Liver (tissue), 9 donors: ENCODE measurements around the gene PIEZO1. TPM values are rescaled to one million over a fixed set of nuclear protein-coding genes. Genes with fewer than 3 reads are reported as not detected.

Experiments
- DNase-seq: peaks from one replicate; pipeline ENCODE4 v3.0.0-alpha.2; 2017; ENCODE audit warnings: low spot score
- H3K27ac ChIP-seq, 2 donors: one replicate each; pipeline ENCODE4 v1.7.0; 2013; ENCODE audit warnings: inconsistent platforms in 2 of 2, low read length in 2 of 2, control low read depth in 1 of 2, low read depth in 1 of 2, mild to moderate bottlenecking in 1 of 2
- H3K27me3 ChIP-seq, 4 donors: one replicate each; pipeline versions ENCODE4 v1.6.1 to v1.7.0; 2013; ENCODE audit warnings: low read length in 3 of 4, inconsistent platforms in 1 of 4, mild to moderate bottlenecking in 1 of 4, moderate library complexity in 1 of 4; ENCODE audit not compliant: control insufficient read depth in 4 of 4, insufficient read depth in 4 of 4
- H3K36me3 ChIP-seq, 4 donors: one replicate each; pipeline versions ENCODE4 v1.6.1 to v1.7.0; 2013; ENCODE audit warnings: low read length in 3 of 4, mild to moderate bottlenecking in 3 of 4, low read depth in 1 of 4, moderate library complexity in 1 of 4; ENCODE audit not compliant: control insufficient read depth in 4 of 4, insufficient read depth in 3 of 4
- H3K4me1 ChIP-seq, 4 donors: one replicate each; pipeline versions ENCODE4 v1.6.1 to v1.7.0; 2013; ENCODE audit warnings: low read length in 3 of 4, mild to moderate bottlenecking in 3 of 4, moderate library complexity in 1 of 4; ENCODE audit not compliant: control insufficient read depth in 4 of 4, insufficient read depth in 4 of 4
- H3K4me3 ChIP-seq, 3 donors: one replicate each; pipeline versions ENCODE4 v1.6.1 to v1.7.0; 2013; ENCODE audit warnings: low read length in 3 of 3, control low read depth in 1 of 3, low read depth in 1 of 3, mild to moderate bottlenecking in 1 of 3
- H3K9ac ChIP-seq, 2 donors: one replicate each; pipeline ENCODE4 v1.7.0; 2013; ENCODE audit warnings: low read length in 2 of 2, mild to moderate bottlenecking in 2 of 2, moderate library complexity in 2 of 2, control low read depth in 1 of 2, low read depth in 1 of 2
- H3K9me3 ChIP-seq, 4 donors: one replicate each; pipeline versions ENCODE4 v1.6.1 to v1.7.0; 2013; ENCODE audit warnings: low read length in 3 of 4; ENCODE audit not compliant: control insufficient read depth in 4 of 4
- ATF3 ChIP-seq: IDR thresholded peaks from 2 replicates; pipeline ENCODE4 v1.6.1; 2016; ENCODE audit warnings: antibody characterized with exemption
- CTCF ChIP-seq: fragments of 150-350 bp; IDR thresholded peaks from 2 replicates; pipeline ENCODE4 v1.5.1; 2017; ENCODE audit warnings: improper control_type of control experiment, low read depth, low read length; ENCODE audit not compliant: missing input control
- EGR1 ChIP-seq, 2 donors: IDR thresholded peaks; 2 replicates each; pipeline ENCODE4 v1.6.1; 2016 to 2018; ENCODE audit warnings: antibody characterized with exemption in 2 of 2, low read depth in 2 of 2
- FOXA1 ChIP-seq: IDR thresholded peaks from 2 replicates; pipeline ENCODE4 v1.6.1; 2016; ENCODE audit warnings: antibody characterized with exemption
- FOXA2 ChIP-seq: IDR thresholded peaks from 2 replicates; pipeline ENCODE4 v1.6.1; 2016; ENCODE audit warnings: antibody characterized with exemption
- GABPA ChIP-seq, 2 donors: IDR thresholded peaks in 1 of 2; conservative IDR thresholded peaks in 1 of 2; 2 replicates each; pipeline ENCODE4 v1.6.1; 2016; ENCODE audit warnings: antibody characterized with exemption in 2 of 2, mild to moderate bottlenecking in 1 of 2, moderate library complexity in 1 of 2
- HNF4A ChIP-seq, 2 donors: conservative IDR thresholded peaks; 2 replicates each; pipeline ENCODE4 v1.6.1; 2016; ENCODE audit warnings: antibody characterized with exemption in 2 of 2, mild to moderate bottlenecking in 2 of 2
- HNF4G ChIP-seq: IDR thresholded peaks from 2 replicates; pipeline ENCODE4 v1.6.1; 2016; ENCODE audit warnings: antibody characterized with exemption
- JUND ChIP-seq, 2 donors: IDR thresholded peaks; 2 replicates each; pipeline ENCODE4 v1.6.1; 2016; ENCODE audit warnings: antibody characterized with exemption in 2 of 2
- MAX ChIP-seq: IDR thresholded peaks from 2 replicates; pipeline ENCODE4 v1.6.1; 2016; ENCODE audit warnings: antibody characterized with exemption
- NR2F2 ChIP-seq: IDR thresholded peaks from 2 replicates; pipeline ENCODE4 v1.6.1; 2016; ENCODE audit warnings: antibody characterized with exemption
- RAD21 ChIP-seq, 2 donors: IDR thresholded peaks; 2 replicates each; pipeline ENCODE4 v1.6.1; 2016; ENCODE audit warnings: antibody characterized with exemption in 2 of 2, mild to moderate bottlenecking in 2 of 2
- RXRA ChIP-seq, 2 donors: IDR thresholded peaks; 2 replicates each; pipeline ENCODE4 v1.6.1; 2017 to 2018; ENCODE audit warnings: antibody characterized with exemption in 2 of 2, mild to moderate bottlenecking in 1 of 2
- SP1 ChIP-seq: IDR thresholded peaks from 2 replicates; pipeline ENCODE4 v1.6.1; 2018; ENCODE audit warnings: antibody characterized with exemption, mild to moderate bottlenecking
- TAF1 ChIP-seq: conservative IDR thresholded peaks from 2 replicates; pipeline ENCODE4 v1.6.1; 2016; ENCODE audit warnings: antibody characterized with exemption, mild to moderate bottlenecking
- YY1 ChIP-seq: IDR thresholded peaks from 2 replicates; pipeline ENCODE4 v1.6.1; 2016; ENCODE audit warnings: antibody characterized with exemption, mild to moderate bottlenecking
- ZBTB33 ChIP-seq: IDR thresholded peaks from 2 replicates; pipeline ENCODE4 v1.6.1; 2016; ENCODE audit warnings: antibody characterized with exemption
- WGBS: extraction: QIAGEN DNeasy Blood & Tissue Kit; methylation state at CpG from one replicate; pipeline ENCODE4 v1.1.7; 2013; 5-methylcytosine and 5-hydroxymethylcytosine counted together
- polyA plus RNA-seq, 2 donors: library from polyadenylated mRNA; stranded (reverse) in 1 of 2; unstranded in 1 of 2; fragments of 200-250 nt in 1 of 2; fragments of >200 nt in 1 of 2; fragmentation: Nextera tagmentation in 1 of 2; extraction: Ambion mirVana in 1 of 2; gene quantifications; one replicate each; pipeline versions ENCODE4 v1.2.1 to v1.2.3, GENCODE V29; 2013 to 2015
- total RNA-seq, 2 donors: library from RNA; depleted of rRNA; stranded (reverse); fragments of >200 nt; gene quantifications; one replicate each; pipeline ENCODE4 v1.2.3, GENCODE V29; 2014
- donor health status: healthy.
- donor health status: healthy.
- donor health status: healthy.
- donor health status: healthy.
- donor health status: healthy.

Gene PIEZO1
- total and polyA plus RNA-seq, 4 donors, result 15.3 to 74.7 (median 59.2) TPM

- H3K27me3 ChIP-seq, result no peaks in the 10 kb centered on the region
- H3K36me3 ChIP-seq, result peaks cover 23 to 79% (median 27%) of the 10 kb centered on the region in 4 donors
- H3K4me1 ChIP-seq, result no peaks in the 10 kb centered on the region
- no peak for DNase-seq
- no peak overlapping the region for H3K9ac ChIP-seq
- TF ChIP-seq ZBTB33, result no peak
- TF ChIP-seq RXRA (IDR thresholded peaks at IDR 0.05), result no peak
- no peak for TF ChIP-seq SP1
- no peak for TF ChIP-seq EGR1 (IDR thresholded peaks at IDR 0.05; ENCODE audit: low read depth in 2 of 2)
- no peak overlapping the region for H3K27ac ChIP-seq
- H3K4me3 ChIP-seq, result no peak overlapping the region
- no peaks in the 10 kb centered on the region for H3K9me3 ChIP-seq
- WGBS, result 97% methylated on average over 21 of the region's 21 CpGs
Observed at GRCh38 chr16:88716601-88717001, 68.4 kb downstream of the PIEZO1 start.

GRCh38 chr16:88716201-88716600 is 68.8 kb downstream of the PIEZO1 start:
- WGBS, result 98% methylated on average over 15 of the region's 15 CpGs
- TF ChIP-seq RXRA (IDR thresholded peaks at IDR 0.05) (no peak), FOXA1 (no peak), HNF4A (conservative IDR thresholded peaks at IDR 0.05) (no peak), JUND (IDR thresholded peaks at IDR 0.05) (no peak), MAX (no peak), TAF1 (no peak)
- no peak for DNase-seq

GRCh38 chr16:88715312-88716190 is 69.5 kb downstream of the PIEZO1 start:
- no peaks in the 10 kb centered on the region for H3K27me3 ChIP-seq
- H3K9ac ChIP-seq, result no peak overlapping the region
- H3K9me3 ChIP-seq, result no peaks in the 10 kb centered on the region
- H3K27ac ChIP-seq, result no peak overlapping the region
- no peaks in the 10 kb centered on the region for H3K4me1 ChIP-seq
- no peak overlapping the region for H3K4me3 ChIP-seq
- TF ChIP-seq ZBTB33, result no peak
- TF ChIP-seq SP1, result no peak
- no peak for TF ChIP-seq RXRA (IDR thresholded peaks at IDR 0.05)
- TF ChIP-seq FOXA1, result no peak
- no peak for TF ChIP-seq HNF4A (conservative IDR thresholded peaks at IDR 0.05)
- TF ChIP-seq CTCF, result no peak
- TF ChIP-seq MAX, result no peak
- no peak for TF ChIP-seq FOXA2
- TF ChIP-seq JUND (IDR thresholded peaks at IDR 0.05), result no peak
- TF ChIP-seq GABPA (IDR thresholded peaks at IDR 0.05 in 1 of 2, conservative IDR thresholded peaks at IDR 0.05 in 1 of 2), result no peak
- no peak for TF ChIP-seq ATF3
- TF ChIP-seq RAD21 (IDR thresholded peaks at IDR 0.05), result no peak
- no peak for TF ChIP-seq HNF4G
- TF ChIP-seq TAF1, result no peak
- TF ChIP-seq YY1, result no peak
- TF ChIP-seq NR2F2, result no peak
- no peak for TF ChIP-seq EGR1 (IDR thresholded peaks at IDR 0.05; ENCODE audit: low read depth in 2 of 2)
- DNase-seq, result no peak
- H3K36me3 ChIP-seq, result peaks cover 19 to 69% (median 22%) of the 10 kb centered on the region in 4 donors
- 93% methylated on average over 57 of the region's 57 CpGs for WGBS

More at GRCh38 chr16:88716201-88716600, 68.8 kb downstream of the PIEZO1 start:
- H3K9me3 ChIP-seq, result no peaks in the 10 kb centered on the region
- no peak overlapping the region for H3K4me3 ChIP-seq
- no peaks in the 10 kb centered on the region for H3K27me3 ChIP-seq
- H3K36me3 ChIP-seq, result peaks cover 21 to 75% (median 25%) of the 10 kb centered on the region in 4 donors
- no peaks in the 10 kb centered on the region for H3K4me1 ChIP-seq
- no peak overlapping the region for H3K27ac ChIP-seq
- H3K9ac ChIP-seq, result no peak overlapping the region
